Prostate gland (tissue), 2 donors: ENCODE data around the gene NPLOC4. TPM values are rescaled to one million over a fixed set of nuclear protein-coding genes. Genes with fewer than 3 reads are reported as not detected.

Experiments used
- DNase-seq: peaks from one replicate; pipeline ENCODE4 v3.0.0-alpha.2; 2019; ENCODE audit warnings: low spot score
- H3K27ac ChIP-seq, 2 donors: fragments of 200-600 bp; sonication (generic); 2 replicates each; pipeline ENCODE4 v1.5.1; 2017 to 2019
- H3K27me3 ChIP-seq: fragments of 200-600 bp; sonication (generic); replicated peaks from 2 replicates; pipeline ENCODE4 v1.5.1; 2019; ENCODE audit not compliant: insufficient read depth
- H3K36me3 ChIP-seq, 2 donors: fragments of 200-600 bp; sonication (generic); 1 replicate in 1 of 2; 2 replicates in 1 of 2; pipeline versions ENCODE4 v1.5.1 to v1.8.1; 2017 to 2019
- H3K4me1 ChIP-seq: fragments of 200-600 bp; sonication (generic); replicated peaks from 2 replicates; pipeline ENCODE4 v1.5.1; 2019
- H3K4me3 ChIP-seq, 2 donors: fragments of 200-600 bp; sonication (generic); 2 replicates each; pipeline ENCODE4 v1.5.1; 2017 to 2019
- H3K9me3 ChIP-seq: fragments of 200-600 bp; sonication (generic); 2 replicates; pipeline ENCODE4 v1.5.1; 2017
- CTCF ChIP-seq, 4 experiments: fragments of 200-600 bp in 2 of 4; fragments of 450-650 bp in 2 of 4; sonication (generic) in 2 of 4; IDR thresholded peaks; 1 replicate in 3 of 4; 2 replicates in 1 of 4; pipeline ENCODE4 v1.5.1; 2016 to 2019; ENCODE audit warnings: antibody characterized with exemption in 4 of 4, mild to moderate bottlenecking in 2 of 4, moderate library complexity in 2 of 4
- POLR2A ChIP-seq: fragments of 450-650 bp; IDR thresholded peaks from one replicate; pipeline ENCODE4 v1.6.1; 2016; ENCODE audit warnings: antibody characterized with exemption, mild to moderate bottlenecking
- POLR2AphosphoS5 ChIP-seq: sonication (generic); formaldehyde crosslinking; IDR thresholded peaks from one replicate; pipeline ENCODE4 v1.6.1; 2017; ENCODE audit warnings: antibody characterized with exemption
- WGBS: methylation state at CpG from one replicate; pipeline ENCODE4 v1.1.5; 2018; 5-methylcytosine and 5-hydroxymethylcytosine counted together
- intact Hi-C: fragments of 100-400 bp; cut with DNase I; formaldehyde crosslinking; loops from one replicate; pipeline ENCODE4 v1.14.2; 2022
- total RNA-seq, 2 donors: library from RNA; depleted of rRNA; stranded (reverse); fragments of >200 nt; gene quantifications; one replicate each; pipeline ENCODE4 v1.1.0, GENCODE V29; 2016

Gene NPLOC4
- total RNA-seq, 2 donors from 2014 or later: 40.1 to 84.8 TPM

- intact Hi-C loops: no loop called here
These were observed 91.6 kb downstream of the NPLOC4 start for GRCh38 chr17:81545160-81545949.

GRCh38 chr17:81544281-81544974, 92.5 kb downstream of the NPLOC4 start:
- Histone ChIP-seq H3K4me3 (no peak overlapping the region), H3K36me3 (peaks cover 0 to 11% of the 10 kb centered on the region in 2 donors), H3K9me3 (no peaks in the 10 kb centered on the region), H3K27me3 (no peaks in the 10 kb centered on the region), H3K27ac (no peak overlapping the region), H3K4me1 (no peaks in the 10 kb centered on the region)
- no peak for DNase-seq
- TF ChIP-seq POLR2AphosphoS5 (no peak), POLR2A (no peak), CTCF (IDR thresholded peaks at IDR 0.05) (no peak)
- 89% methylated on average over 15 of the region's 16 CpGs for WGBS
- intact Hi-C loops: no loop called here

More at GRCh38 chr17:81545160-81545949, 91.6 kb downstream of the NPLOC4 start:
- Histone ChIP-seq H3K36me3 (peaks cover 0 to 7% of the 10 kb centered on the region in 2 donors), H3K27me3 (no peaks in the 10 kb centered on the region), H3K4me3 (no peak overlapping the region), H3K9me3 (no peaks in the 10 kb centered on the region), H3K27ac (no peak overlapping the region), H3K4me1 (no peaks in the 10 kb centered on the region)
- TF ChIP-seq POLR2A: no peak
- TF ChIP-seq POLR2AphosphoS5: no peak
- no peak for TF ChIP-seq CTCF (IDR thresholded peaks at IDR 0.05)
- no peak for DNase-seq
- 89% methylated on average over 24 of the region's 24 CpGs for WGBS

- TF ChIP-seq POLR2AphosphoS5 (no peak), CTCF (IDR thresholded peaks at IDR 0.05) (no peak), POLR2A (no peak)
- H3K27me3 ChIP-seq: no peaks in the 10 kb centered on the region
- DNase-seq: no peak
- H3K4me3 ChIP-seq: no peak overlapping the region
- H3K4me1 ChIP-seq: no peaks in the 10 kb centered on the region
- no peak overlapping the region for H3K27ac ChIP-seq
- 97% methylated on average over 15 of the region's 15 CpGs for WGBS
- peaks cover 0 to 11% of the 10 kb centered on the region in 2 donors for H3K36me3 ChIP-seq
- intact Hi-C loops: no loop called here
- H3K9me3 ChIP-seq: no peaks in the 10 kb centered on the region
These were observed 93.2 kb downstream of the NPLOC4 start for GRCh38 chr17:81543756-81544155.

GRCh38 chr17:81543339-81543675, 93.6 kb downstream of the NPLOC4 start:
- Histone ChIP-seq H3K9me3 (no peaks in the 10 kb centered on the region), H3K27ac (no peak overlapping the region), H3K27me3 (no peaks in the 10 kb centered on the region), H3K4me1 (no peaks in the 10 kb centered on the region), H3K36me3 (peaks cover 0 to 11% of the 10 kb centered on the region in 2 donors), H3K4me3 (no peak overlapping the region)
- no peak for DNase-seq
- intact Hi-C loops: no loop called here
- WGBS: 64% methylated on average over 11 of the region's 14 CpGs
- TF ChIP-seq POLR2A (no peak), POLR2AphosphoS5 (no peak), CTCF (IDR thresholded peaks at IDR 0.05) (no peak)
